Measurements from ENCODE around the gene DDAH1. TPM values are rescaled to one million over a fixed set of nuclear protein-coding genes. Genes with fewer than 3 reads are reported as not detected.

Gene DDAH1
- total RNA-seq, 4 donors from 2014 or later: 8.4 to 72.8 (median 27.3) TPM

DNA sequence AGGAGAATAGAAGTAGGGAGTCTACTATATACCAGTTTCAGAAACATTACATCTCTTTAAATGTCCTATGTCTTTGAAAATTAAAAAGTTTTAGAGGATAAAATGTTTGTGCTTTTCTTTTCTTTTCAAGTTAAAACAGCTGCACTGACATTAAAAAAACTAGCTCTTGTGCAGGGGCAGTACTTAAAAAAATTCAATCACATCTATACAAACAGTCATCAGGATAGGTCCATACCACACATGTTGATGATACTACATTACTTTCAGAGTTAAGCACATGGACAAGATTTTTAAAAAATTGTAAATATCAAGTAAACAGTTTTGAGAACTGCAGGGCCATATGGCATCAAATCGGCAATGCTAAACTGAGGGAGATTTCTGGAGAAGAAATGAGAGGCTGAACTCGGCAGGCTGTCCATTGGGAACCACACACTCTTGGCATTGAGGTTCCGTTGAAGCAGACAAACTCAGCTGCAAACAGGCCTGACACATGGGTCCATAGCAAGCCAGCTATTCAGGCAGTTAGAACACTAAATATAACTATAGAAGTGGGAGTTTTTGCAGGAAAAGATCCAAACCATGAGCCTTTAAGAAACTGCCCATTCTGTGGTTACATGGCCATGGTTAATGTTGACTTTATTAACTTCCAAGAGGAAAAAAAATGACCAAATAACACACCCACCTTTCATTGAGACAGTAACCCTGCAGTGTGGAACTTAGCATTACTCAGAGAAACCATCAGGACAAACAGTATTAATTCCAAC, 104.0 kb downstream of the DDAH1 start:
- Histone ChIP-seq H3K27ac (no peak overlapping the region), H3K9me3 (no peaks in the 10 kb centered on the region), H3K27me3 (no peaks in the 10 kb centered on the region), H3K4me1 (peaks cover 0 to 21% (median 5%) of the 10 kb centered on the region in 3 donors), H3K36me3 (no peaks in the 10 kb centered on the region), H3K4me3 (no peak overlapping the region)
- 12 to 18% methylated on average over 3 of the region's 3 CpGs for WGBS, 2 donors (ENCODE audit: low coverage in 1 of 2)
- no peak for ATAC-seq
- no peak for TF ChIP-seq POLR2AphosphoS5 (IDR thresholded peaks at IDR 0.05)
- TF ChIP-seq EP300 (IDR thresholded peaks at IDR 0.05): no peak
- TF ChIP-seq POLR2A (IDR thresholded peaks at IDR 0.05): no peak
- TF ChIP-seq, protein P1, sequence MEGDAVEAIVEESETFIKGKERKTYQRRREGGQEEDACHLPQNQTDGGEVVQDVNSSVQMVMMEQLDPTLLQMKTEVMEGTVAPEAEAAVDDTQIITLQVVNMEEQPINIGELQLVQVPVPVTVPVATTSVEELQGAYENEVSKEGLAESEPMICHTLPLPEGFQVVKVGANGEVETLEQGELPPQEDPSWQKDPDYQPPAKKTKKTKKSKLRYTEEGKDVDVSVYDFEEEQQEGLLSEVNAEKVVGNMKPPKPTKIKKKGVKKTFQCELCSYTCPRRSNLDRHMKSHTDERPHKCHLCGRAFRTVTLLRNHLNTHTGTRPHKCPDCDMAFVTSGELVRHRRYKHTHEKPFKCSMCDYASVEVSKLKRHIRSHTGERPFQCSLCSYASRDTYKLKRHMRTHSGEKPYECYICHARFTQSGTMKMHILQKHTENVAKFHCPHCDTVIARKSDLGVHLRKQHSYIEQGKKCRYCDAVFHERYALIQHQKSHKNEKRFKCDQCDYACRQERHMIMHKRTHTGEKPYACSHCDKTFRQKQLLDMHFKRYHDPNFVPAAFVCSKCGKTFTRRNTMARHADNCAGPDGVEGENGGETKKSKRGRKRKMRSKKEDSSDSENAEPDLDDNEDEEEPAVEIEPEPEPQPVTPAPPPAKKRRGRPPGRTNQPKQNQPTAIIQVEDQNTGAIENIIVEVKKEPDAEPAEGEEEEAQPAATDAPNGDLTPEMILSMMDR (IDR thresholded peaks at IDR 0.05): no peak

DNA sequence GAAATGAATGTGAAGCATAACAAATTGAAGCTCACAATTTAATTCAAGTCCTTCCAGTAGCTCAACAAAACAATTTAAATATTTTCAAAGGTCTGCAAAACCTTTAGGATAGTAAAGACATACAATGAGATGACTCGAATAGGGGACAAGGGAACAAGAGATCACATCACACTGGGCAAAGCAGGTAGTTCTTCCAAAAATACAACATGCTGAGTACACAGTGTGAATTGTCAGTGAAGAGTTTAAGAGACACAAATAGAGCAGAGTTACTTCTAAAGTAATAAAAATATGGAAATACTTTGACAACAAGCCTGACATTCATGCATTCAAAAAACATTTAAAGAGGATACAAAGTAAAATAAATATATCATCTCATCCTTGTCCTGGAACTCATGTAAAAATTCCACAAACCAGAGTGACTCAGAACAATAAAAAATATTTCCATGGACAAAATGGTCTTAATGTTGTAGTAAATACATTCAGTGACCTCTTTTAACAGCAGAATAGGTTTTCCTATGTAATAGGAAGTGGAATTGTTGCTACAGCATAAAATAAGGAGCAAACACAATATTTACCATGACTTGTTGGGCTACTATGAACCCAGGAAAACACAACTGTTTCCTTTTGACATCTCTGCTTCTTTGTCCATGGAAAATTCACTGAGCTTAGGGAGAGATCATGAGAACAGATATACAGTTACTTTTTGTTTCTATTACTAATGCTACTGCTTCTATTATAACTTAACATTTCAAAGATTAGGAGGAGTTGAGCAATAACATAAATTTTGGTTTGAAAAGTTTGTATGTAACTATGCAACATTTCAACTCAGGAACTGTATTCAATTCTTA, 104.9 kb downstream of the DDAH1 start:
- H3K27ac ChIP-seq: no peak overlapping the region
- no peak for ATAC-seq
- 60 to 80% methylated on average over 1 of the region's 1 CpG for WGBS, 2 donors (ENCODE audit: low coverage in 1 of 2)
- H3K27me3 ChIP-seq: no peaks in the 10 kb centered on the region
- H3K4me3 ChIP-seq: no peak overlapping the region
- no peaks in the 10 kb centered on the region for H3K9me3 ChIP-seq
- peaks cover 0 to 21% (median 5%) of the 10 kb centered on the region in 3 donors for H3K4me1 ChIP-seq
- TF ChIP-seq POLR2A (IDR thresholded peaks at IDR 0.05) (no peak), EP300 (IDR thresholded peaks at IDR 0.05) (no peak), POLR2AphosphoS5 (IDR thresholded peaks at IDR 0.05) (no peak)
- TF ChIP-seq, protein P1 (IDR thresholded peaks at IDR 0.05): no peak
- no peaks in the 10 kb centered on the region for H3K36me3 ChIP-seq

DNA sequence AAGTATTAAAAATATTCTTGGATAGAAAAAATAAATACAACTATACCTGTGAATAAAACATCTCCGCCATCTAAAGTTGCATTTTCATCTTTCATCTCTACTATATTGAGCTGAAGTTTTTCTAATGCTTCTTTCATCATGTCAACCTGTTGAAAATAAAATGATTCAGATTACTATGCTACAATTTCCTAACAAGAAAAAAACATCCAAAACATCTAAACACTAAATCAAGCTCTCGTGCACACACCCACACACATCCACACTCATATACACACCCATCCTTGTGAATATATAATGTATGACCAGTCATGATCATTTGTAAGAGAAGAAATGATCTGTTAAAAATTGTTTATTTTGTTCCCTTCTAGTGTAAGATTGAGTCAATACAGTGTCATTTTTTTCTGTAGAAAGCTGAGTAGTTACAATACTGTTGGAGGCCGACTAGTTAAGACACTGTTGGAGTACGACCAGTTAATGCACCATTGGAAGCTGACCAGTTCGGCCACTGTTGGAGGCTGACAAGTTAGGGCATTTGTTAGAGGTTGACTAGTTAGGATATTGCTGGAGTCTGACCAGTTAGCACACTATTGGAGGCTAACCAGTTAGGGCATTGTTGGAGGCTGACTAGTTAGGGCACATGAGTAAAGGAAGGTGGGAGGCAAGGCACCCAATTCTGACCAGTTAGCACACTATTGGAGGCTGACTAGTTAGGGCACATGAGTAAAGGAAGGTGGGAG, 106.1 kb downstream of the DDAH1 start:
- Histone ChIP-seq H3K27ac (no peak overlapping the region), H3K4me1 (peaks cover 0 to 21% (median 5%) of the 10 kb centered on the region in 3 donors), H3K36me3 (no peaks in the 10 kb centered on the region), H3K27me3 (no peaks in the 10 kb centered on the region), H3K4me3 (no peak overlapping the region), H3K9me3 (no peaks in the 10 kb centered on the region)
- TF ChIP-seq, protein P1 (IDR thresholded peaks at IDR 0.05): no peak
- TF ChIP-seq EP300 (IDR thresholded peaks at IDR 0.05) (no peak), POLR2AphosphoS5 (IDR thresholded peaks at IDR 0.05) (no peak), POLR2A (IDR thresholded peaks at IDR 0.05) (no peak)
- WGBS, 2 donors (ENCODE audit: low coverage in 1 of 2): 86 to 96% methylated on average over 5 of the region's 5 CpGs
- no peak for ATAC-seq

DNA sequence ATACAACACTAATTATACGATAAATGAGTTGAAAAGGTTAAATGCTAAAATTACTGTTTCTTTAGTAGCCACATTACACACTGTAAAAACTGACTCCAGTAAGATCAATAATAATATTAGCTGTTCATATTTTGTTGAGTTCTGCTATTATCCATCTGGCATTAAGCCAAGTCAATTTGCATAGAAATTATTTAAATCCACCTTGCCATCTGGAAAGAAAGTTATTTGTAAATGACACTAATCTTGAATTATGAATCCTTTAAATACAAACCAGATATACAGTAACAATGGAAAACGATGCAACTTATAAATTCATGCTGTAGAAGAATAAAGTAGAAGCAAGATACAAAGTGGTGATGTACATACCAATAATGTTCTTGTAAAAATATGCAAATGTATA, 107.1 kb downstream of the DDAH1 start:
- Histone ChIP-seq H3K27me3 (no peaks in the 10 kb centered on the region), H3K4me3 (no peak overlapping the region), H3K27ac (no peak overlapping the region), H3K9me3 (no peaks in the 10 kb centered on the region), H3K4me1 (peaks cover 0 to 21% (median 5%) of the 10 kb centered on the region in 3 donors), H3K36me3 (no peaks in the 10 kb centered on the region)
- 100% methylated on average over 2 of the region's 2 CpGs for WGBS, 2 donors (ENCODE audit: low coverage in 1 of 2)
- TF ChIP-seq, protein P1 (IDR thresholded peaks at IDR 0.05): no peak
- TF ChIP-seq EP300 (IDR thresholded peaks at IDR 0.05): no peak
- TF ChIP-seq POLR2A (IDR thresholded peaks at IDR 0.05): no peak
- TF ChIP-seq POLR2AphosphoS5 (IDR thresholded peaks at IDR 0.05): no peak
- no peak for ATAC-seq

All from gastroesophageal sphincter (tissue), 4 donors.